Measurements from ENCODE around the gene ZNF587B.
"Not testable (repeated sequence)": the region's sequence is repeated elsewhere in the genome, so short reads cannot be mapped to it uniquely, and the experiment has no call there.

DNA sequence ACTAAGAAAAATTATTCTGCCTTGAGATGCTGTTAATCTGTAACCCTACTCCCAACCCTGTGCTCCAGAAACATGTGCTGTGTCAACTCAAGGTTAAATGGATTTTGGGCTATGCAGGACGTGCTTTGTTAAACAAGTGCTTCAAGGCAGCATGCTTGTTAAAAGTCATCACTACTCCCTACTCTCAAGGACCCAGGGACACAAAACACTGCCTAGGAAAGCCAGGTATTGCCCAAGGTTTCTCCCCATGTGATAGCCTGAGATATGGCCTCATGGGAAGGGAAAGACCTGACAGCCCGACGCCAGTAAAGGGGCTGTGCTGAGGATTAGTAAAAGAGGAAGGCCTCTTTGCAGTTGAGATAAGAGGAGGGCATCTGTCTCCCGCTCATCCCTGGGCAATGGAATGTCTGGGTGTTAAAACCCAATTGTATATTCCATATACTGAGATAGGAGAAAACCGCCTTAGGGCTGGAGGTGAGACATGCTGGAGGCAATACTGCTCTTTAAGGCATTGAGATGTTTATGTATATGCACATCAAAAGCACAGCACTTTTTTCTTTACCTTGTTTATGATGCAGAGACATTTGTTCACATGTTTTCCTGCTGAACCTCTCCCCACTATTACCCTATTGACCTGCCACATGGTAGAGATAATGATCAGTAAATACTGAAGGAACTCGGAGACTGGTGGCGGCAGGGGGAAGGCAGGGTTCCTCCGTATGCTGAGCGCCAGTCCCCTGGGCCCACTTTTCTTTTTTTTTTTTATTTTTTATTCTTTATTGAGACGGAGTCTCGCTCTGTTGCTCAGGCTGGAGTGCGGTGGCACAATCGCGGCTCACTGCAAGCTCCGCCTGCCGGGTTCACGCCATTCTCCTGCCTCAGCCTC is 19.4 kb upstream of the ZNF587B start:
- not testable (repeated sequence) for TF ChIP-seq CTCF, POLR2A (IDR thresholded peaks at IDR 0.05)

Data from body of pancreas (tissue), 4 donors.